Muscle layer of duodenum (tissue), 2 donors: ENCODE measurements around the gene PAPSS2.

Experiments used
- H3K27ac ChIP-seq: one replicate; pipeline ENCODE4 v1.7.0; 2013; ENCODE audit warnings: mild to moderate bottlenecking, low read length
- H3K27me3 ChIP-seq: one replicate; pipeline ENCODE4 v1.7.0; 2013; ENCODE audit warnings: low read depth, mild to moderate bottlenecking, control low read depth, low read length
- H3K36me3 ChIP-seq, 2 donors: one replicate each; pipeline ENCODE4 v1.7.0; 2013; ENCODE audit warnings: low read length in 2 of 2, control low read depth in 1 of 2, mild to moderate bottlenecking in 1 of 2; ENCODE audit not compliant: insufficient read depth in 2 of 2, control insufficient read depth in 1 of 2
- H3K4me1 ChIP-seq, 2 donors: one replicate each; pipeline ENCODE4 v1.7.0; 2013; ENCODE audit warnings: low read length in 2 of 2, mild to moderate bottlenecking in 2 of 2, control low read depth in 1 of 2, moderate library complexity in 1 of 2; ENCODE audit not compliant: insufficient read depth in 2 of 2, control insufficient read depth in 1 of 2
- H3K4me3 ChIP-seq, 2 donors: one replicate each; pipeline ENCODE4 v1.7.0; 2013; ENCODE audit warnings: low read length in 2 of 2, low read depth in 1 of 2, mild to moderate bottlenecking in 1 of 2
- H3K9me3 ChIP-seq, 2 donors: one replicate each; pipeline ENCODE4 v1.7.0; 2013; ENCODE audit warnings: low read length in 2 of 2, control low read depth in 1 of 2, mild to moderate bottlenecking in 1 of 2; ENCODE audit not compliant: control insufficient read depth in 1 of 2
- donor health status: healthy.

Gene PAPSS2

GRCh38 chr10:87775766-87776165 is 116.1 kb downstream of the PAPSS2 start:
- Histone ChIP-seq H3K27me3 (no peaks in the 10 kb centered on the region), H3K36me3 (peaks cover 7 to 15% of the 10 kb centered on the region in 2 donors), H3K4me1 (no peaks in the 10 kb centered on the region), H3K27ac (no peak overlapping the region), H3K4me3 (no peak overlapping the region), H3K9me3 (no peaks in the 10 kb centered on the region)

GRCh38 chr10:87776328-87776727 is 116.7 kb downstream of the PAPSS2 start:
- H3K36me3 ChIP-seq: peaks cover 9 to 15% of the 10 kb centered on the region in 2 donors
- no peak overlapping the region for H3K27ac ChIP-seq
- H3K4me1 ChIP-seq: no peaks in the 10 kb centered on the region
- H3K9me3 ChIP-seq: no peaks in the 10 kb centered on the region
- no peak overlapping the region for H3K4me3 ChIP-seq
- H3K27me3 ChIP-seq: no peaks in the 10 kb centered on the region

GRCh38 chr10:87781545-87781944 is 121.9 kb downstream of the PAPSS2 start:
- no peak overlapping the region for H3K4me3 ChIP-seq
- H3K27ac ChIP-seq: no peak overlapping the region
- H3K4me1 ChIP-seq: no peaks in the 10 kb centered on the region
- H3K36me3 ChIP-seq: peaks cover 13 to 17% of the 10 kb centered on the region in 2 donors
- H3K27me3 ChIP-seq: no peaks in the 10 kb centered on the region
- no peaks in the 10 kb centered on the region for H3K9me3 ChIP-seq

- Histone ChIP-seq H3K27me3 (no peaks in the 10 kb centered on the region), H3K4me1 (no peaks in the 10 kb centered on the region), H3K27ac (no peak overlapping the region), H3K9me3 (no peaks in the 10 kb centered on the region), H3K36me3 (peaks cover 17% of the 10 kb centered on the region in 2 donors), H3K4me3 (no peak overlapping the region)
Measured at GRCh38 chr10:87782721-87783120, 123.0 kb downstream of the PAPSS2 start.

GRCh38 chr10:87786421-87786820 is 126.7 kb downstream of the PAPSS2 start:
- Histone ChIP-seq H3K27me3 (no peaks in the 10 kb centered on the region), H3K4me3 (no peak overlapping the region), H3K36me3 (peaks cover 8 to 9% of the 10 kb centered on the region in 2 donors), H3K9me3 (no peaks in the 10 kb centered on the region), H3K4me1 (no peaks in the 10 kb centered on the region), H3K27ac (no peak overlapping the region)

GRCh38 chr10:87790185-87790584 is 130.5 kb downstream of the PAPSS2 start:
- H3K27me3 ChIP-seq: no peaks in the 10 kb centered on the region
- H3K36me3 ChIP-seq: peaks cover 0 to 10% of the 10 kb centered on the region in 2 donors
- no peak overlapping the region for H3K27ac ChIP-seq
- no peak overlapping the region for H3K4me3 ChIP-seq
- no peaks in the 10 kb centered on the region for H3K4me1 ChIP-seq
- H3K9me3 ChIP-seq: no peaks in the 10 kb centered on the region

GRCh38 chr10:87794285-87794684 is 134.6 kb downstream of the PAPSS2 start:
- H3K4me3 ChIP-seq: no peak overlapping the region
- H3K36me3 ChIP-seq: peaks cover 0 to 6% of the 10 kb centered on the region in 2 donors
- H3K27ac ChIP-seq: no peak overlapping the region
- no peaks in the 10 kb centered on the region for H3K9me3 ChIP-seq
- H3K27me3 ChIP-seq: no peaks in the 10 kb centered on the region
- H3K4me1 ChIP-seq: no peaks in the 10 kb centered on the region
